K562 (cell line): ENCODE results near the gene FA2H. TPM values are rescaled to one million over a fixed set of nuclear protein-coding genes. Genes with fewer than 3 reads are reported as not detected.

Source experiments
- ATAC-seq: fragments of 200-7000 bp; cut with Tn5 transposase; 3 replicates; pipeline ENCODE4 v1.9.1; 2020; ENCODE audit warnings: moderate library complexity
- BruUV-seq: library from RNA; stranded (reverse); fragments of 400-500 nt; replicated peaks from 2 replicates; lab custom pipeline; 2021; lab: Mats Ljungman, UMichigan
- CTCF ChIA-PET: fragments of 300-600 bp; formaldehyde crosslinking; extraction: SDS; loops from one replicate; lab custom pipeline; 2021; ENCODE audit warnings: low intra/inter-chr PET ratio; lab: Yijun Ruan, JAX
- POLR2A ChIA-PET: fragments of 300-600, 350-650 bp; sonication (Branson Sonifier 250); formaldehyde crosslinking; extraction: SDS; loops from one replicate; lab custom pipeline; 2021; ENCODE audit warnings: antibody characterized with exemption, inconsistent platforms; lab: Yijun Ruan, JAX
- DNase-seq, 4 experiments: peaks; one replicate each; pipeline versions ENCODE4 v3.0.0 to v3.0.0-alpha.2; 2011 to 2018; ENCODE audit warnings: low spot score in 3 of 4, mixed read lengths in 3 of 4; ENCODE audit errors: extremely low read depth in 1 of 4
- FAIRE-seq: peaks from 2 replicates; lab custom pipeline; 2011; peaks lifted over from hg19 to GRCh38; lab: Jason Lieb, UNC
- H2AFZ ChIP-seq: 2 replicates; pipeline ENCODE4 v1.6.0; 2011; ENCODE audit warnings: low read depth, low read length, control low read depth, inconsistent platforms
- H3K27ac ChIP-seq: fragments of 200-600 bp; 3 replicates; pipeline ENCODE4 v1.8.0; 2011; ENCODE audit warnings: low read depth, mild to moderate bottlenecking, control low read depth, inconsistent platforms, low read length, moderate library complexity, mixed read lengths; ENCODE audit errors: extremely low read depth
- H3K27me3 ChIP-seq, 2 experiments: fragments of 300-600 bp in 1 of 2; 2 replicates in 1 of 2; 3 replicates in 1 of 2; pipeline versions ENCODE4 v1.6.0 to v1.8.0; 2011; ENCODE audit warnings: inconsistent platforms in 2 of 2, low read length in 2 of 2, mild to moderate bottlenecking in 1 of 2, mixed read lengths in 1 of 2, moderate library complexity in 1 of 2; ENCODE audit not compliant: control insufficient read depth in 2 of 2, insufficient read depth in 2 of 2
- H3K36me3 ChIP-seq: fragments of 300-600 bp; 3 replicates; pipeline ENCODE4 v1.8.0; 2011; ENCODE audit warnings: mild to moderate bottlenecking, low read length, inconsistent platforms; ENCODE audit not compliant: control insufficient read depth, insufficient read depth
- H3K4me1 ChIP-seq, 2 experiments: fragments of 200-600 bp in 1 of 2; replicated peaks in 1 of 2; 2 replicates in 1 of 2; 3 replicates in 1 of 2; pipeline versions ENCODE4 v1.5.1 to v1.8.0; 2011; ENCODE audit warnings: inconsistent platforms in 2 of 2, low read length in 2 of 2, mild to moderate bottlenecking in 1 of 2, mixed read lengths in 1 of 2, moderate library complexity in 1 of 2; ENCODE audit not compliant: control insufficient read depth in 2 of 2, insufficient read depth in 2 of 2
- H3K4me2 ChIP-seq: 2 replicates; pipeline ENCODE4 v1.6.1; 2011; ENCODE audit warnings: low read length, control low read depth, inconsistent platforms, mixed read lengths; ENCODE audit not compliant: insufficient read depth
- H3K4me3 ChIP-seq: fragments of 200-600 bp; sonication (generic), shearing (Covaris generic); 2 replicates; pipeline ENCODE4 v1.5.1; 2016; ENCODE audit warnings: control low read depth, inconsistent platforms
- H3K79me2 ChIP-seq: fragments of 200-600 bp; 3 replicates; pipeline ENCODE4 v1.8.0; 2011; ENCODE audit warnings: low read length, inconsistent platforms; ENCODE audit not compliant: control insufficient read depth, insufficient read depth
- H3K9ac ChIP-seq, 2 experiments: 2 replicates each; pipeline versions ENCODE4 v1.6.0 to v1.6.1; 2011; ENCODE audit warnings: low read depth in 2 of 2, low read length in 2 of 2, control low read depth in 1 of 2, inconsistent platforms in 1 of 2, mild to moderate bottlenecking in 1 of 2, mixed read lengths in 1 of 2; ENCODE audit not compliant: insufficient read depth in 1 of 2
- H3K9me1 ChIP-seq: one replicate; pipeline ENCODE4 v1.6.0; 2011; ENCODE audit warnings: inconsistent platforms, mild to moderate bottlenecking, low read length, moderate library complexity; ENCODE audit not compliant: control insufficient read depth, insufficient read depth
- H3K9me3 ChIP-seq: replicated peaks from 2 replicates; pipeline ENCODE4 v1.5.1; 2011; ENCODE audit warnings: low read depth, low read length, inconsistent platforms; ENCODE audit not compliant: control insufficient read depth, insufficient read depth
- H4K20me1 ChIP-seq: replicated peaks from 2 replicates; pipeline ENCODE4 v1.6.1; 2011; ENCODE audit warnings: low read length, inconsistent platforms, mixed read lengths; ENCODE audit not compliant: control insufficient read depth, insufficient read depth
- CBFA2T3 ChIP-seq: fragments of 450-650 bp; IDR thresholded peaks from 2 replicates; pipeline ENCODE4 v1.6.1; 2017
- HLTF ChIP-seq: fragments of 450-650 bp; IDR thresholded peaks from 2 replicates; pipeline ENCODE4 v1.6.1; 2016
- IRF2 ChIP-seq: sonication (generic); formaldehyde crosslinking; IDR thresholded peaks from 2 replicates; pipeline ENCODE4 v1.8.1; 2022; ENCODE audit warnings: mild to moderate bottlenecking, missing genetic modification reagents
- KLF16 ChIP-seq: IDR thresholded peaks from 2 replicates; pipeline ENCODE4 v1.6.1; 2016; ENCODE audit warnings: antibody characterized with exemption
- MXI1 ChIP-seq: IDR thresholded peaks from 2 replicates; pipeline ENCODE4 v1.6.1; 2011; ENCODE audit warnings: low read depth, mild to moderate bottlenecking, improper control_type of control experiment, low read length
- NBN ChIP-seq: fragments of 450-650 bp; IDR thresholded peaks from 2 replicates; pipeline ENCODE4 v1.6.1; 2016; ENCODE audit warnings: low read depth, mild to moderate bottlenecking
- NFXL1 ChIP-seq: fragments of 450-650 bp; formaldehyde crosslinking; IDR thresholded peaks from 2 replicates; pipeline ENCODE4 v1.4.0; 2021; ENCODE audit warnings: mild to moderate bottlenecking
- XRCC3 ChIP-seq: fragments of 450-650 bp; IDR thresholded peaks from 2 replicates; pipeline ENCODE4 v1.6.1; 2017; ENCODE audit warnings: mild to moderate bottlenecking, moderate library complexity
- ZNF316 ChIP-seq: fragments of 450-650 bp; IDR thresholded peaks from 2 replicates; pipeline ENCODE4 v1.6.1; 2016
- WGBS: fragments of 100-300 bp; shearing (Covaris generic); methylation state at CpG from one replicate; pipeline ENCODE4 v1.1.6; 2016; ENCODE audit warnings: low coverage, mixed read lengths; ENCODE audit not compliant: insufficient coverage; ENCODE audit errors: missing lambda C conversion rate; 5-methylcytosine and 5-hydroxymethylcytosine counted together
- in situ Hi-C: fragments of 300-500 bp; cut with MboI; formaldehyde crosslinking; loops from 4 replicates; pipeline ENCODE4 v1.15.0; 2018; ENCODE audit warnings: inconsistent platforms, mixed read lengths
- intact Hi-C: fragments of 100-400 bp; cut with micrococcal nuclease; formaldehyde crosslinking; loops from 2 replicates; pipeline ENCODE4 v1.14.2; 2022
- polyA plus RNA-seq, 8 experiments: library from polyadenylated mRNA; depleted of rRNA in 4 of 8; stranded (reverse) in 5 of 8; unstranded in 3 of 8; fragments of >200 nt; fragmentation: Nextera tagmentation in 2 of 8; fragmentation: Illumina TruSeq in 1 of 8; extraction: Ambion mirVana in 2 of 8; extraction: Trizol in 1 of 8; gene quantifications; 2 replicates each; pipeline versions ENCODE4 v1.2.1 to v1.2.3, GENCODE V29; 2011 to 2014; ENCODE audit warnings: inconsistent platforms in 1 of 8, missing spikeins in 1 of 8
- total RNA-seq, 7 experiments: library from RNA; depleted of rRNA in 6 of 7; stranded (reverse); fragments of >200 nt in 6 of 7; fragmentation: Illumina TruSeq in 2 of 7; extraction: Trizol in 2 of 7; gene quantifications; 2 replicates each; pipeline versions ENCODE4 v1.2.1 to v1.2.3, GENCODE V29; 2011 to 2021; ENCODE audit warnings: low replicate concordance in 1 of 7
- TF ChIP-seq, protein P1 (sequence below): fragments of 250-450 bp; sonication (Bioruptor Pico); IDR thresholded peaks from 2 replicates; pipeline ENCODE4 v1.4.0; 2020; ENCODE audit warnings: borderline replicate concordance

FA2H gene
- total and polyA plus RNA-seq, 9 of the 15 experiments (the other 6 are each of a cell fraction or from before 2014, with no cell fraction given) = not detected

GRCh38 chr16:74807052-74807646, 32.5 kb upstream of the FA2H start:
- CTCF ChIA-PET = no interaction called here
- WGBS = 3% methylated on average over 6 of the region's 7 CpGs
- intact Hi-C loops = no loop called here
- POLR2A ChIA-PET = no interaction called here
- Histone ChIP-seq H3K9me1 (no peaks in the 10 kb centered on the region), H3K79me2 (no peaks in the 10 kb centered on the region), H4K20me1 (no peaks in the 10 kb centered on the region), H3K27ac (no peak overlapping the region), H3K4me2 (no peak overlapping the region), H3K27me3 (no peaks in the 10 kb centered on the region), H3K4me3 (no peak overlapping the region), H2AFZ (no peak overlapping the region), H3K9ac (no peak overlapping the region), H3K9me3 (no peaks in the 10 kb centered on the region), H3K36me3 (no peaks in the 10 kb centered on the region), H3K4me1 (no peaks in the 10 kb centered on the region)
- FAIRE-seq (no peak), ATAC-seq (no peak), DNase-seq (no peak)
- in situ Hi-C loops = no loop called here
- TF ChIP-seq KLF16 (no peak), CBFA2T3 (no peak), NBN (no peak), HLTF (no peak), IRF2 (CRISPR knock-in tag) (no peak), NFXL1 (no peak), XRCC3 (no peak), MXI1 (no peak), ZNF316 (no peak)
- TF ChIP-seq, protein P1, sequence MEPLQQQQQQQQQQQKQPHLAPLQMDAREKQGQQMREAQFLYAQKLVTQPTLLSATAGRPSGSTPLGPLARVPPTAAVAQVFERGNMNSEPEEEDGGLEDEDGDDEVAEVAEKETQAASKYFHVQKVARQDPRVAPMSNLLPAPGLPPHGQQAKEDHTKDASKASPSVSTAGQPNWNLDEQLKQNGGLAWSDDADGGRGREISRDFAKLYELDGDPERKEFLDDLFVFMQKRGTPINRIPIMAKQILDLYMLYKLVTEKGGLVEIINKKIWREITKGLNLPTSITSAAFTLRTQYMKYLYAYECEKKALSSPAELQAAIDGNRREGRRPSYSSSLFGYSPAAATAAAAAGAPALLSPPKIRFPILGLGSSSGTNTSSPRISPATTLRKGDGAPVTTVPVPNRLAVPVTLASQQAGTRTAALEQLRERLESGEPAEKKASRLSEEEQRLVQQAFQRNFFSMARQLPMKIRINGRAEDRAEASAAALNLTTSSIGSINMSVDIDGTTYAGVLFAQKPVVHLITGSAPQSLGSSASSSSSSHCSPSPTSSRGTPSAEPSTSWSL = no peak
- BruUV-seq = no TSS peak
